Body of pancreas (tissue), 4 donors: ENCODE measurements around the gene ARID3A.

Experiments
- CTCF ChIP-seq, 7 experiments: fragments of 450-650 bp in 4 of 7; fragments of 200-600 bp in 3 of 7; sonication (generic) in 3 of 7; IDR thresholded peaks; one replicate each; pipeline ENCODE4 v1.5.1; 2016 to 2019; ENCODE audit warnings: antibody characterized with exemption in 7 of 7
- POLR2A ChIP-seq, 3 donors: fragments of 450-650 bp; IDR thresholded peaks; one replicate each; pipeline ENCODE4 v1.6.1; 2016; ENCODE audit warnings: antibody characterized with exemption in 3 of 3, mild to moderate bottlenecking in 2 of 3

GRCh38 chr19:906480-906879 lies 19.4 kb upstream of the ARID3A start:
- TF ChIP-seq CTCF (IDR thresholded peaks at IDR 0.05) (no peak), POLR2A (IDR thresholded peaks at IDR 0.05) (no peak)
